ENCODE data around the gene GLRX.
A peak's percentile ranks its signal among the peaks of the same experiment; 100 is the strongest.

GRCh38 chr5:95857185-95857945, 34.8 kb upstream of the GLRX start:
- TF ChIP-seq CTCF (IDR thresholded peaks at IDR 0.05): no peak
- peak; percentile 21 for TF ChIP-seq POLR2A (IDR thresholded peaks at IDR 0.05)
- TF ChIP-seq EP300 (IDR thresholded peaks at IDR 0.05): peak; percentile 87
